ENCODE results near the gene PJA1.

Gene PJA1

GRCh38 chrX:69116077-69116476 lies 49.2 kb downstream of the PJA1 start:
- no peak for FAIRE-seq
- peak; percentile 43 for DNase-seq (ENCODE audit: low spot score)

- FAIRE-seq (no peak), DNase-seq (ENCODE audit: low spot score) (no peak)
Observed at GRCh38 chrX:69113723-69114122, 51.5 kb downstream of the PJA1 start.
